ENCODE results near the gene ENPP3.

ENPP3 gene

DNA sequence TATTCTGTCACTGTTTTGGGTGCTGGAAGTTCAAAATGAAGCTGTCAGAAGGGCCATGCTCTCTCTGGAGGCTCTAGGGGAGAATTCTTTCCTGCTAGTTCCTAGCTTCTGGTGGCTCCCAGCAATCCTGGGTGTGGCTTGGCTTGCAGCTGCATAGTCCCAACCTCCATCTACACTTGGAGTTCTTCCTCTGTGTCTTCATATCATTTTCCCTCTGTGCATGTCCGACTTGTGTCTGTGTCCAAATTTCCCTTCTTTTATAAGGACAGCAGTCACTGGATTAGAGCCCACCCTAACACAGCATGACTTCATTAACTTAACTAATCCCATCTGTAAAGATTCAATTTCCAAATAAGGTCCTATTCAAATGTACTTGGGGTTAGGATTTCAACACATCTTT is 147.5 kb downstream of the ENPP3 start:
- Histone ChIP-seq H3K36me3 (ENCODE audit: insufficient read depth, low read length) (no peaks in the 10 kb centered on the region), H3K4me1 (ENCODE audit: insufficient read depth, low read length) (peaks cover 4% of the 10 kb centered on the region), H3K9ac (ENCODE audit: low read depth, low read length) (no peak overlapping the region), H3K9me3 (ENCODE audit: control insufficient read depth, insufficient read depth, low read length) (no peaks in the 10 kb centered on the region)

DNA sequence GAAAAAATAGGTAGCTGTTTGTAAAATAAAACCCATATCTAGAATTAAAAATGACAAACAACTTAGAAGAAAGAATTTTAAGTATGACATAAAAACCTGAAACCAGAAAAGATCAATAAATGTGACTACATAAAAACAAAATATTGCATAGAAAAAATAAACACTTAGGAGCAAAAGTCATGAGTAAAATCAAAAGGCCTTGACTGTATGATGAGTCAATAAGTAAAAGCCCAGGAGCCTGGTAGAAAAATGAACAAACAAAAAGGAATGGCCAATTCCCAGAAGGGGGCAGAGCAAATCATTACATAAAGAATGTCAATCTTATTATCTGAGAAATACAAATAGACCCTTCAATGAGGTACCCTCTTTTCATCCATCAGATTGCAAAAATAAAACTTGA is 150.0 kb downstream of the ENPP3 start:
- Histone ChIP-seq H3K9ac (ENCODE audit: low read depth, low read length) (no peak overlapping the region), H3K36me3 (ENCODE audit: insufficient read depth, low read length) (no peaks in the 10 kb centered on the region), H3K9me3 (ENCODE audit: control insufficient read depth, insufficient read depth, low read length) (no peaks in the 10 kb centered on the region), H3K4me1 (ENCODE audit: insufficient read depth, low read length) (peaks cover 12% of the 10 kb centered on the region)

DNA sequence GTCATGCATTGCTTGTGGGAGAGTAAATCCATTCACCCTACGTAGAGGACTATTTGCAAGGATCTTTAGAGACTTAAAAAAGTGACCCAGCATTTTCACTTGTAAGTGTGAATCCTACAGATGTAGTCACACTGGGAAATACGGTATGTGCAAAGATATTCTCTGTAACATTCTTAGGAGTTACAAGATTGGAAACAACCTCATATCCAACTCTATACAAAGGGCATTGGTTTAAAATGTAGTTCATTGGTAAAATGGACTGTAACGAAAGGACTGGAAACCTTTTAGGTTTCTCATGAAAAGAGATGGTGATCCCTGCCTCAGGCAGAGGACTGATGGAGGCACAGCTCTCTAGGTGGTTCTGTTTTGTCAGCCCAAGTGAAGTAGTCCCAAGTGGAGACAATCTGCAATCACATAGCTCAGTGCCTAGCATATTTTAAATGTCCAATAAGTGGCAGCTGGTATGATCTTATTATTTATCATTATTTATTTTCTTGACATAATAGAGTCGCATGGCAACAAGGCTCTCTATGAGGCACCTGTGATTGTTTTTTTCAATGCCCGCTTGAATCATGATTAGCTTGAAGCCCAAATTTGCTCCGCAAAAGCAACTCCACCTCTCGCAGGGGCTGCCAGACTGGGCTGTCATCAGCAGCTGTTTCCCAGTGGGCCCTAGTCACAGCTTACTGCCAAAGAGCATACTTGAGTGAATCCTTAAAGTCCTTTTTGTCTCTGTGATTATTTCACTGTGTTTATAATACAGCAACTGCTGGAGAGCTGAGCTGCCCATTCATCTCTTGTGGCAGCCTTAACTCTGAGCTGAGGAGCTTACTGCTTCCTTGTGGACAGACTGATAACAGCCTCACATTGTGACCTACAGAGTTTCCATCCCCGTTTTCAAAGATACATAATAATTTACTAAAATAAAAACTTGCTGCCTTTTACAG is 150.9 kb downstream of the ENPP3 start:
- H3K4me1 ChIP-seq (ENCODE audit: insufficient read depth, low read length): peaks cover 18% of the 10 kb centered on the region
- H3K36me3 ChIP-seq (ENCODE audit: insufficient read depth, low read length): no peaks in the 10 kb centered on the region
- no peak overlapping the region for H3K9ac ChIP-seq (ENCODE audit: low read depth, low read length)
- no peaks in the 10 kb centered on the region for H3K9me3 ChIP-seq (ENCODE audit: control insufficient read depth, insufficient read depth, low read length)

DNA sequence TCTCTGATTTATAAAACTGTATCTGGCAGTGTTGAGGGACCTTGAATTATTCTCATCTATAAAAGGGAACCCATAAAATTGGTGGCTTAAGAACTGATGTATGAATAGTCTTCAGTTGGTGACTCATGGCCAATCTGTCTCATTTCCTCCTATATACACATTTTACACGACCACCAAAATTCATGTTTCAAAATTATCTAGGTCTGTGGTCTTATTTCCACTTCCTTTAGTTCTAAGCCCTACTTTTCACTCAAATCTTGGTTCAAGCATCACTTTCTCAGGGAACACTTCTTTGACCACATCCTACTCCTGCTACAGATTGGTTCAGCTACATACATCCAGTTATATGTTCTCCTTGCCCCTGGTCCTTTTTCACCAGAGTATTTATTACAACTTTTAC is 152.1 kb downstream of the ENPP3 start:
- Histone ChIP-seq H3K4me1 (ENCODE audit: insufficient read depth, low read length) (peaks cover 18% of the 10 kb centered on the region), H3K9ac (ENCODE audit: low read depth, low read length) (no peak overlapping the region), H3K36me3 (ENCODE audit: insufficient read depth, low read length) (no peaks in the 10 kb centered on the region), H3K9me3 (ENCODE audit: control insufficient read depth, insufficient read depth, low read length) (no peaks in the 10 kb centered on the region)

DNA sequence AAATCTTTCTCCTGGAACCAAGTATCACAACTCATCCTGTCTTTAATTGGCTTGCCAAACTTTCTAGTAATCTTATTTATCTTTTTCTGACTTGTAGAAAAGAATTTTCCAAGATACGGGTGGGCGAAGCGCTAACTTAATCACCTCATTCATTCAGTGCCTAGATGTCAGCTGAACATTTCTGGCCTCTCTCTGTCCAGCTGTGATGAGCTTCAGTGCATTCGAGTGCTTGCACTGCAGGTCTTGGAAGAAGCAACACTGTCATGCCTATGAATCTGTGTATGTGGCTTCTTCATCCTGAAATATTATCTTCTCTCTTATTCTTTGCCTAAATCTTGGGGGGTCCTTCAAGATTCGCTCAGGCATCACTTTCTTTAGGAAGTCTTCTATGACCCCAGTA is 154.4 kb downstream of the ENPP3 start:
- H3K9ac ChIP-seq (ENCODE audit: low read depth, low read length): no peak overlapping the region
- no peaks in the 10 kb centered on the region for H3K9me3 ChIP-seq (ENCODE audit: control insufficient read depth, insufficient read depth, low read length)
- H3K4me1 ChIP-seq (ENCODE audit: insufficient read depth, low read length): peaks cover 22% of the 10 kb centered on the region
- no peaks in the 10 kb centered on the region for H3K36me3 ChIP-seq (ENCODE audit: insufficient read depth, low read length)

DNA sequence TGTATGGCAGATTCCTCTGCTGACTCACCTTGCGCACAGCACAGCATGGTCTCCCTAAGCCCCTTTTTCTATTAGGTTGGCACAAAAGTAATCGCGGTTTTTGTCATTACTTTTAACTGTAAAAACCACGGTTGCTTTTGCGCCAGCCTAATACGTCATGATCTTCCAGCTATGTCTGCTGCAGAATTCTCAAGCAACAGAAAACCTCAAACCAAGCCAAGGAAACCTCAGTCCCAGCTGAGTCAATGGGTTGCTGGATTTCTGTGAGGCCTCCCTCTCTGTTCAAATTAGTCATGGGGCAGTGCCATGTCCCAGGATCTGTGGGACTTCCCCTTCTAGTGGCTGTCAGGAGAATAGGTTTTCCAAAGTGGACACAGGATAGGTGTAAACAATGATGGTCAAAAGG is 155.0 kb downstream of the ENPP3 start:
- H3K4me1 ChIP-seq (ENCODE audit: insufficient read depth, low read length): peaks cover 22% of the 10 kb centered on the region
- no peaks in the 10 kb centered on the region for H3K36me3 ChIP-seq (ENCODE audit: insufficient read depth, low read length)
- no peak overlapping the region for H3K9ac ChIP-seq (ENCODE audit: low read depth, low read length)
- H3K9me3 ChIP-seq (ENCODE audit: control insufficient read depth, insufficient read depth, low read length): no peaks in the 10 kb centered on the region

DNA sequence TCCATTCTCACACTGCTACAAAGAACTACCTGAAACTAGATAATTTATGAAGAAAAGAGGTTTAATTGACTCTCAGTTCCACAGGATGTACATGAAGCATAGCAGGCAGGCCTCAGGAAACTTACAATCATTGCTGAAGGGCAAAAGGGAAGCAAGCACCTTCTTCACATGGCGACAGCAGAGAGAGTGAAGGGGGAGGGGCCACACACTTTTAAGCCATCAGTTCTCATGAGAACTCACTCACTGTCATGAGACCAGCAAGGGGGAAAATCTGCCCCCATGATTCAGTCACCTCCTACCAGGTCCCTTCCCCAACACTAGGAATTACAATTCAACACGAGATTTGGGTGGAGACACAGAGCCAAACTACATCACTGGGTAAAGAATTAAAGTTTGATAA is 158.3 kb downstream of the ENPP3 start:
- H3K9me3 ChIP-seq (ENCODE audit: control insufficient read depth, insufficient read depth, low read length): no peaks in the 10 kb centered on the region
- H3K4me1 ChIP-seq (ENCODE audit: insufficient read depth, low read length): peaks cover 18% of the 10 kb centered on the region
- H3K36me3 ChIP-seq (ENCODE audit: insufficient read depth, low read length): no peaks in the 10 kb centered on the region
- H3K9ac ChIP-seq (ENCODE audit: low read depth, low read length): no peak overlapping the region
